ENCODE data around the gene TMEM101.

DNA sequence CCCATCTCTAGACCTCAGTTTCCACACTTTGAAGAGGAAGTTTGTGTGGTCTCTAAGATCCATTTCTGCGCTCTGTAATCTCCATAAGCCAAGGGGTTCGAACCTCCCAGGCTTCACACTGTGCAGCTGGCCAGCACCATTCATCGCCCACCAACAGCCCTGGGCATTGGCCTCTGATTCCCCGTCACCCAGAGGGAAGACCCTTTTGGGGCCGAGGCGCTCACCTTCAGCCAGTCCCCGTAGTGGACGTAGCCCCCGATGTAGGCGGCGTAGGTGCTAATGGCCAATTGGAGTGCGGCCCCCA is 678 bp downstream of the TMEM101 start:
- no peak for TF ChIP-seq CTCF (IDR thresholded peaks at IDR 0.05)
- no peak for TF ChIP-seq NR2C2 (CRISPR knock-in tag; IDR thresholded peaks at IDR 0.05)
- no peak for TF ChIP-seq ZNF121 (CRISPR knock-in tag; IDR thresholded peaks at IDR 0.05)
- TF ChIP-seq, protein P1, sequence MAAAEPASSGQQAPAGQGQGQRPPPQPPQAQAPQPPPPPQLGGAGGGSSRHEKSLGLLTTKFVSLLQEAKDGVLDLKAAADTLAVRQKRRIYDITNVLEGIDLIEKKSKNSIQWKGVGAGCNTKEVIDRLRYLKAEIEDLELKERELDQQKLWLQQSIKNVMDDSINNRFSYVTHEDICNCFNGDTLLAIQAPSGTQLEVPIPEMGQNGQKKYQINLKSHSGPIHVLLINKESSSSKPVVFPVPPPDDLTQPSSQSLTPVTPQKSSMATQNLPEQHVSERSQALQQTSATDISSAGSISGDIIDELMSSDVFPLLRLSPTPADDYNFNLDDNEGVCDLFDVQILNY (CRISPR knock-in tag; IDR thresholded peaks at IDR 0.05), result no peak
- no peak for TF ChIP-seq ELF4 (CRISPR knock-in tag; IDR thresholded peaks at IDR 0.05; ENCODE audit: low read depth)
- no peak for TF ChIP-seq FOXK1 (CRISPR knock-in tag; IDR thresholded peaks at IDR 0.05)
- TF ChIP-seq GABPB1 (CRISPR knock-in tag; IDR thresholded peaks at IDR 0.05), result no peak
- no peak for TF ChIP-seq ARID4B (CRISPR knock-in tag; IDR thresholded peaks at IDR 0.05; ENCODE audit: borderline replicate concordance)
- no peak for TF ChIP-seq NR1H2 (CRISPR knock-in tag; IDR thresholded peaks at IDR 0.05)
- TF ChIP-seq, protein P2, sequence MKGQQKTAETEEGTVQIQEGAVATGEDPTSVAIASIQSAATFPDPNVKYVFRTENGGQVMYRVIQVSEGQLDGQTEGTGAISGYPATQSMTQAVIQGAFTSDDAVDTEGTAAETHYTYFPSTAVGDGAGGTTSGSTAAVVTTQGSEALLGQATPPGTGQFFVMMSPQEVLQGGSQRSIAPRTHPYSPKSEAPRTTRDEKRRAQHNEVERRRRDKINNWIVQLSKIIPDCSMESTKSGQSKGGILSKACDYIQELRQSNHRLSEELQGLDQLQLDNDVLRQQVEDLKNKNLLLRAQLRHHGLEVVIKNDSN (CRISPR knock-in tag; IDR thresholded peaks at IDR 0.05), result no peak
- TF ChIP-seq JUN (CRISPR knock-in tag; IDR thresholded peaks at IDR 0.05), result no peak
- TF ChIP-seq IRF1 (CRISPR knock-in tag; IDR thresholded peaks at IDR 0.05), result no peak
- TF ChIP-seq FOXJ3 (CRISPR knock-in tag; IDR thresholded peaks at IDR 0.05; ENCODE audit: borderline replicate concordance), result no peak
- TF ChIP-seq HMGXB4 (CRISPR knock-in tag; IDR thresholded peaks at IDR 0.05), result no peak

All from WTC11 (cell line).